ENCODE results near the gene ACTN2.

The ACTN2 gene

GRCh38 chr1:236785477-236785876 lies 99.2 kb downstream of the ACTN2 start:
- no peak for DNase-seq

DNA sequence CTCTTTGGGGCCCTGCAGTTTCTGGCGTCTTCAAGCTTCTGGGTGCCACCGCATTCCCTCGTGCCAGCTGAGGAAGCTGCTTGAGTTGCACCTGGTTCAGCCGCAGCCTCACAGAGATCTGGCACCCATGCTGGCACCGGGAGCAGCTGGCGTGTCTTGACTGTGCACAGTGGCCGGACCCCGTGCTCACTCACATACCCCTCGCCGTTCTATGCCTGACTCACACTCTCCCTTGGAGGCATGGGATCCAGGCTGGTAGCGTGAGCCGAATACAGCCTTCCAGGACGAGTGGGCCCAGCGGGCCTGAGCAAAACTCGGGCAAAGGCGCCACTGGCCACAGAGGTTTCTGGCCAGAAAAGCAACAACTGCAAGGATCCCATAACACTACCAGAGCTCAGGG lies 100.2 kb downstream of the ACTN2 start:
- no peak for DNase-seq

GRCh38 chr1:236794585-236795034 lies 108.3 kb downstream of the ACTN2 start:
- DNase-seq, result no peak

- peak; percentile 95 for DNase-seq
Measured at GRCh38 chr1:236795035-236795756, 108.9 kb downstream of the ACTN2 start, which contains the start of gene MTR. TSS of gene MTR (plus strand) at chr1:236795292. CDS start at chr1:236795704, 412 bp downstream.

DNA sequence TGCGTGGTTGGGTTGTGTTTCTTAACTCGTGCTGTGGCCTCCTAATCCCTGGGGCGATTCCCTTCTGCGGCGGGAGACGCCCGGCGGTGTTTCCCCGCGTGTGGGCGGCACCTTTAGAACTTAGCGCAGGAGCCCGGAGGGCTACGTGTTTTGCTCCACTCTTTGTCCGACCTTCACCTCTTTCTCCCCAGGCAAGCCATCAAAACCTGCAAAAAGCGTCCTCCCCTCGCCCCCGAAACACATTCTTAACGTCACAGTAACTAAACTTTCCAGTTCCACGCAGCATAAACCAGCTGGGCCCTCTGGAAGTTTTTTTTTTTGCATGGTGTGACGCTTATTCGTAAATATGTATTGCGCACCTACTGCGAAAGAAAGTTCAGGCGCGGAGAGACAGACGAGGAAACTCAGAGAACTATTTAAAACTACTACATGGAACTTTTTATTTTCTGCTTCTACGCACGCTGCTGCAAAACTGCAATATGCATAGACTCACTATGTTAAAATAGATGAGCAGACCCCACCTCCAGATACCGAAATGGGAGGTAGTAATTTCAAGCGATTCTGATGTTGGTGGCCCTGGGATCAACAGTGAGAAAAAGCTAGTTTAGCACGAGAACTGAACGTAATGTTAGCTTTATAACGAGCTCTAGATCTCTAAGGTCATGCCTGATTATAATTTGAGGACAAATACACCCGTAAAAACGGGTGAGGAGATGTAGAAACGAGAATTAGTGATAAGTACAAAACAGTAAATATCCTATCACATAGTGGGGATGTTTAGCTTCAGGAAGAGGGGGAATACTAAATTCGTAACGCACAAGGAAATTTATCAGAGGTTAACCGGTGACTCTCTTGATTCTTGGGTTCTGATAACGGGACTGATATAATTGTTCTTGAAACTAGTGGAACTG lies 109.7 kb downstream of the ACTN2 start:
- no peak for DNase-seq

DNA sequence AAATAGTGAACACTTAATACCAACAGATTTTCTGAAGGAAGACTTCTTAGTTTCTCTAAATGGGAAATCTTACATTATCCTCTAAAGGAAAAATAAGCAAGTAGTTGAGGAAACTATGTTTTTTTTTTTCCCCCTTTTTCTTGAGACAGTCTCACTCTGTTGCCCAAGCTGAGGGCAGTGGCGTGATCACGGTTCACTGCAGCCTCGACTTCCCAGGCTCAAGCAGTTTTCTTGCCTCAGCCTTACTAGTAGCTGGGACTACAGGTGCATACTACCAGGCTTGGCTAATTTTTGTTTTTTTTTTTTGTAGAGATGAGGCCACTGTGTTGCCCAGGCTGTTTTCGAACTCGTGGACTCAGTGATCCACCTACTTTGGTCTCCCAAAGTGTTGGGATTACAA lies 112.7 kb downstream of the ACTN2 start:
- DNase-seq, result no peak

- peak; percentile 17 for DNase-seq
Measured at GRCh38 chr1:236800002-236800620, 113.8 kb downstream of the ACTN2 start.

GRCh38 chr1:236800623-236801022 lies 114.3 kb downstream of the ACTN2 start:
- no peak for DNase-seq

GRCh38 chr1:236802264-236802663 lies 116.0 kb downstream of the ACTN2 start:
- no peak for DNase-seq

DNA sequence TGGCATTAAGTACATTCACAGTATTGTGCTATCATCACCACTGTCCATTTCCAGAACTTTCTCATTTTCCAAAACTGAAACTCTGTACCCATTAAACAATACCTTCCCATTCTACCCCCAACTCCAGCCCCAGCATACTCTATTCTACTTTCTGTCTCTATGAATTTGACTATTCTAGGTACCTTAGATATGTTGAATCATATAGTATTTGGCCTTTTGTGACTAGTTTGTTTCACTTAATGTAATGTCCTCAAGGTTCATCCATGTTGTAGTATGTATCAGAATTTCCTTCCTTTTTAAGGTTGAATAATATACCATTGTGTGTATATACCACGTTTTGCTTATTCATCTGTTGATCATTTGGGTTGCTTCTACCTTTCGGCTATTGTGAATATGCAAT lies 120.3 kb downstream of the ACTN2 start:
- DNase-seq, result no peak

DNA sequence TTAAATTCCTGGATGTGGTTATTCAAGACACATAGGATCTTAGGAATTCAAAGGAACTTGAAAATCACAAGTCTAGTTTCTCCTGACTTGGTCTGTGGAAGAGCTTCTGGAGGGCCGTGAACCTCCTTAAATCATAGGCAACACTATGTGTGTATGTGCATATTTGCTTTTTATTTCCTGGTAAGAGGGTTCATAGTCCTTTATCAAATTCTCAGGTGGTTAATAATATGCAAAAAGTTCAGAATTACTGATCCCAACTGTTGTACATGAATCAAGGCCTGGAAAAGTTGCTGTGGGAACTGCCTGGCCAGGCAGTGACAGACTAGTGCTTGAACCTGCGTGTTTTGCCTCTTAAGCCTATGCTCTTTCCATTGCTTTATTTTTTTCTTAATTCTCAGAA lies 121.7 kb downstream of the ACTN2 start:
- DNase-seq, result no peak

DNA sequence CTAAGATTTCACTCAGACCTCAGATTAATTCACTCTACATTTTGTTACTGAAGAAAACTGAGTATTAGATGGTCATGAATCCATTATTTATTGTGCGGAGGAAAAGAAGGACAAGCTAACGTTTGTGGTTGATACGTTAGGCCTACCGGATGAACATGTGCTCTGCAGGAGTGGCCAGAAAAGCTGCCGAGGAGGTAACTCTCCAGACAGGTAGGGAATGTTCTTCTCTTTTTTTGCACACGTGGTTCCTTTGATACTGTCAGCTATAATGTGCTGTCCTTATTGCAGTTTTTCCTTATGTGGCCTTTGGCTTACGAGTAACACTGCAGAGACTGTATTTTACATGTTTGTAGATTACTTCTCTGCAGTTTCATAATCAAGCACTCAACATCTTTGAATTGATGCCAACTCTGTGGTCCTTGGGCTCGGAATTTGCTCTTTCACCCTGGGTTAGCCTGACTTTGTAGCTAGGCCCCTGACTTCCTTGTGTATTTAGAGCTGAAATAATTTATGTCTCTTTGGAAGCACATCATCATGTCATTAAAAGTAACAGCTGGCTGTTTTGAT lies 122.3 kb downstream of the ACTN2 start:
- DNase-seq, result no peak

GRCh38 chr1:236809148-236809547 lies 122.8 kb downstream of the ACTN2 start:
- no peak for DNase-seq

GRCh38 chr1:236810018-236810417 lies 123.7 kb downstream of the ACTN2 start:
- no peak for DNase-seq

DNA sequence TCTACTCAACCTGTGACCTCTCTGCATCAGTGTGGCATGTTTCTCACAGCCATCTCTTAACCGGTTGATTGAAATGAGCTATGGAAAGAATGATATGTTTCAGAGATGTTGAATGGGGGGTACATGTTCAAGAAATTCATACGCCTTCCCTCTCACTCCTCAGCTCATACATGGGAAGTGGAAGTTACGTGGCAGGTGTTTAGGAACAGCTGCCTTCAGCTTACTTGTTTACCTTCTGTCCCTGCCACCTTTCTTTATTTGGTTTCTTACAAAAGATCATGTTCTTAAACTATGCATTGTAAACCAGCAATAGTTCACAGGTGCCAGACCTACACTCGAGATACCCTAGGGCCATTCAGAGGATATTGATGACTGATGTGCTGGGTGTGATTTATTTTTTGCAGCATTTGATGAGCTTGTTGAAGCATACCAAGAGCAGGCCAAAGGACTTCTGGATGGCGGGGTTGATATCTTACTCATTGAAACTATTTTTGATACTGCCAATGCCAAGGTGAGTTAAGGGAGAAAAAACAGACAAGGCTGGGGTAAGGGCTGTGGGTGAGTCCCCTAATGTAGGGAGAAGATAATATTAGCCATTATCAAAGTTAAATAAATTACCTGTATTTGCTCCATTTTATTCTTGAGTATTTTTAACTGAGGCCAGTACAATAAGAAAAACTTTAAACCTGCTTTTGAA lies 126.2 kb downstream of the ACTN2 start:
- no peak for DNase-seq

All from NK-92 treated with Interleukin-12 subunit alpha and Interleukin-12 subunit beta, amount 100 ng/mL, for 24 hours (cell line).